Measurements from ENCODE around the gene NDUFAF3. TPM values are rescaled to one million over a fixed set of nuclear protein-coding genes. Genes with fewer than 3 reads are reported as not detected.

NDUFAF3 gene
- total and polyA plus RNA-seq, 2 donors from 2014 or later: 106 to 190 TPM

GRCh38 chr3:49028298-49028672 lies 6.4 kb downstream of the NDUFAF3 start:
- Histone ChIP-seq H3K9ac (ENCODE audit: low read length in 3 of 3) (peak overlapping the region; percentile 65 to 96 (median 82)), H3K36me3 (ENCODE audit: control insufficient read depth in 2 of 3, insufficient read depth in 3 of 3, low read length in 3 of 3) (peaks cover 18 to 67% (median 42%) of the 10 kb centered on the region in 3 donors), H3K4me3 (ENCODE audit: low read length in 3 of 3) (peak overlapping the region; percentile 65 to 87 (median 78)), H3K27me3 (ENCODE audit: control insufficient read depth, insufficient read depth, low read length) (no peaks in the 10 kb centered on the region), H3K4me1 (ENCODE audit: control insufficient read depth in 2 of 3, insufficient read depth in 2 of 3, low read depth in 1 of 3, low read length in 3 of 3) (peaks cover 0 to 18% (median 9%) of the 10 kb centered on the region in 3 donors), H3K9me3 (ENCODE audit: control insufficient read depth in 2 of 3, insufficient read depth in 1 of 3, low read length in 3 of 3) (no peaks in the 10 kb centered on the region), H3K27ac (ENCODE audit: low read depth in 2 of 2, low read length in 2 of 2) (peak overlapping the region in 1 of 2 donors; percentile 97)
- TF ChIP-seq, protein P1, sequence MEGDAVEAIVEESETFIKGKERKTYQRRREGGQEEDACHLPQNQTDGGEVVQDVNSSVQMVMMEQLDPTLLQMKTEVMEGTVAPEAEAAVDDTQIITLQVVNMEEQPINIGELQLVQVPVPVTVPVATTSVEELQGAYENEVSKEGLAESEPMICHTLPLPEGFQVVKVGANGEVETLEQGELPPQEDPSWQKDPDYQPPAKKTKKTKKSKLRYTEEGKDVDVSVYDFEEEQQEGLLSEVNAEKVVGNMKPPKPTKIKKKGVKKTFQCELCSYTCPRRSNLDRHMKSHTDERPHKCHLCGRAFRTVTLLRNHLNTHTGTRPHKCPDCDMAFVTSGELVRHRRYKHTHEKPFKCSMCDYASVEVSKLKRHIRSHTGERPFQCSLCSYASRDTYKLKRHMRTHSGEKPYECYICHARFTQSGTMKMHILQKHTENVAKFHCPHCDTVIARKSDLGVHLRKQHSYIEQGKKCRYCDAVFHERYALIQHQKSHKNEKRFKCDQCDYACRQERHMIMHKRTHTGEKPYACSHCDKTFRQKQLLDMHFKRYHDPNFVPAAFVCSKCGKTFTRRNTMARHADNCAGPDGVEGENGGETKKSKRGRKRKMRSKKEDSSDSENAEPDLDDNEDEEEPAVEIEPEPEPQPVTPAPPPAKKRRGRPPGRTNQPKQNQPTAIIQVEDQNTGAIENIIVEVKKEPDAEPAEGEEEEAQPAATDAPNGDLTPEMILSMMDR (IDR thresholded peaks at IDR 0.05; ENCODE audit: borderline replicate concordance, extremely low read depth, insufficient read depth): no peak
- DNase-seq: no peak
- intact Hi-C loops (cut with DNase I): no loop called here
- FAIRE-seq: no peak

- Histone ChIP-seq H3K4me3 (ENCODE audit: low read length in 3 of 3) (peak within 1 kb of the TSS; percentile 65 to 87 (median 78)), H3K4me1 (ENCODE audit: control insufficient read depth in 2 of 3, insufficient read depth in 2 of 3, low read depth in 1 of 3, low read length in 3 of 3) (peaks cover 0 to 17% (median 9%) of the 10 kb centered on the region in 3 donors), H3K27ac (ENCODE audit: low read depth in 2 of 2, low read length in 2 of 2) (peak within 1 kb of the TSS; percentile 93 to 97), H3K9ac (ENCODE audit: low read length in 3 of 3) (peak within 1 kb of the TSS; percentile 65 to 96 (median 82)), H3K27me3 (ENCODE audit: control insufficient read depth, insufficient read depth, low read length) (no peaks in the 10 kb centered on the region), H3K36me3 (ENCODE audit: control insufficient read depth in 2 of 3, insufficient read depth in 3 of 3, low read length in 3 of 3) (peaks cover 15 to 66% (median 42%) of the 10 kb centered on the region in 3 donors), H3K9me3 (ENCODE audit: control insufficient read depth in 2 of 3, insufficient read depth in 1 of 3, low read length in 3 of 3) (no peaks in the 10 kb centered on the region)
- intact Hi-C loops (cut with DNase I): no loop called here
- peak; percentile 93 to 98 (median 97) for DNase-seq
- FAIRE-seq: peak; percentile 32
- TF ChIP-seq, protein P1 (IDR thresholded peaks at IDR 0.05; ENCODE audit: borderline replicate concordance, extremely low read depth, insufficient read depth): peak; percentile 39
Observed at GRCh38 chr3:49028673-49029562, 7.0 kb downstream of the NDUFAF3 start, which contains the start of gene IMPDH2. Gene IMPDH2 (minus strand): TSS chr3:49029398. CDS start chr3:49029350, 48 bp downstream.

GRCh38 chr3:49029563-49029884 lies 7.6 kb downstream of the NDUFAF3 start:
- DNase-seq (no peak), FAIRE-seq (no peak)
- Histone ChIP-seq H3K9me3 (ENCODE audit: control insufficient read depth in 2 of 3, insufficient read depth in 1 of 3, low read length in 3 of 3) (no peaks in the 10 kb centered on the region), H3K27me3 (ENCODE audit: control insufficient read depth, insufficient read depth, low read length) (no peaks in the 10 kb centered on the region), H3K9ac (ENCODE audit: low read length in 3 of 3) (peak overlapping the region; percentile 24 to 82 (median 64)), H3K27ac (ENCODE audit: low read depth in 2 of 2, low read length in 2 of 2) (peak overlapping the region; percentile 93 to 97), H3K4me3 (ENCODE audit: low read length in 3 of 3) (peak overlapping the region; percentile 21 to 87 (median 35)), H3K36me3 (ENCODE audit: control insufficient read depth in 2 of 3, insufficient read depth in 3 of 3, low read length in 3 of 3) (peaks cover 15 to 64% (median 41%) of the 10 kb centered on the region in 3 donors), H3K4me1 (ENCODE audit: control insufficient read depth in 2 of 3, insufficient read depth in 2 of 3, low read depth in 1 of 3, low read length in 3 of 3) (peaks cover 0 to 17% (median 9%) of the 10 kb centered on the region in 3 donors)
- intact Hi-C loops (cut with DNase I): no loop called here
- TF ChIP-seq, protein P1 (IDR thresholded peaks at IDR 0.05; ENCODE audit: borderline replicate concordance, extremely low read depth, insufficient read depth): no peak
